ENCODE data around the gene TIMP4.

GRCh38 chr3:12180218-12180617, 21.5 kb upstream of the TIMP4 start:
- TF ChIP-seq CTCF (IDR thresholded peaks at IDR 0.05 in 8 of 11, conservative IDR thresholded peaks at IDR 0.05 in 3 of 11) (no peak), POLR2A (IDR thresholded peaks at IDR 0.05) (no peak)

Data from spleen (tissue), 7 donors.